Activated T-cell treated with anti-CD3 and anti-CD28 coated beads, Interleukin-2, amount 50 U/mL, for 1 hour (primary cell): ENCODE data around the gene NRP1.
A peak's percentile ranks its signal among the peaks of the same experiment; 100 is the strongest.
"Not testable (repeated sequence)": the region's sequence is repeated elsewhere in the genome, so short reads cannot be mapped to it uniquely, and the experiment has no call there.

Source experiments
- DNase-seq: peaks from one replicate; pipeline ENCODE4 v3.0.0-alpha.2; 2020

Gene NRP1

GRCh38 chr10:33141251-33141650 is 193.2 kb downstream of the NRP1 start:
- no peak for DNase-seq

- DNase-seq: peak; percentile 69
These were observed 195.3 kb downstream of the NRP1 start for GRCh38 chr10:33139181-33139646.

- DNase-seq: not testable (repeated sequence)
These were observed 195.8 kb downstream of the NRP1 start for GRCh38 chr10:33138686-33139085.

- no peak for DNase-seq
These were observed 197.0 kb downstream of the NRP1 start for GRCh38 chr10:33137356-33138005.

GRCh38 chr10:33136781-33137180 is 197.7 kb downstream of the NRP1 start:
- DNase-seq: no peak

GRCh38 chr10:33136271-33136670 is 198.2 kb downstream of the NRP1 start:
- no peak for DNase-seq

GRCh38 chr10:33134011-33134751 is 200.3 kb downstream of the NRP1 start:
- peak; percentile 63 for DNase-seq

- no peak for DNase-seq
These were observed 200.9 kb downstream of the NRP1 start for GRCh38 chr10:33133557-33133956.

GRCh38 chr10:33132626-33133025 is 201.8 kb downstream of the NRP1 start:
- DNase-seq: no peak

GRCh38 chr10:33129996-33130386 is 204.5 kb downstream of the NRP1 start:
- DNase-seq: no peak

GRCh38 chr10:33129141-33129995 is 205.1 kb downstream of the NRP1 start:
- DNase-seq: no peak

- no peak for DNase-seq
These were observed 206.8 kb downstream of the NRP1 start for GRCh38 chr10:33127622-33128021.
